SKM-1 treated with dmso at 0.1 percent for 144 hours (cell line): Measurements from ENCODE around the gene PCA3.
A peak's percentile ranks its signal among the peaks of the same experiment; 100 is the strongest.

Experiments used
- DNase-seq: peaks from one replicate; lab custom pipeline; 2025; ENCODE audit not compliant: unreplicated experiment; lab: John Stamatoyannopoulos, UW

PCA3 gene

DNA sequence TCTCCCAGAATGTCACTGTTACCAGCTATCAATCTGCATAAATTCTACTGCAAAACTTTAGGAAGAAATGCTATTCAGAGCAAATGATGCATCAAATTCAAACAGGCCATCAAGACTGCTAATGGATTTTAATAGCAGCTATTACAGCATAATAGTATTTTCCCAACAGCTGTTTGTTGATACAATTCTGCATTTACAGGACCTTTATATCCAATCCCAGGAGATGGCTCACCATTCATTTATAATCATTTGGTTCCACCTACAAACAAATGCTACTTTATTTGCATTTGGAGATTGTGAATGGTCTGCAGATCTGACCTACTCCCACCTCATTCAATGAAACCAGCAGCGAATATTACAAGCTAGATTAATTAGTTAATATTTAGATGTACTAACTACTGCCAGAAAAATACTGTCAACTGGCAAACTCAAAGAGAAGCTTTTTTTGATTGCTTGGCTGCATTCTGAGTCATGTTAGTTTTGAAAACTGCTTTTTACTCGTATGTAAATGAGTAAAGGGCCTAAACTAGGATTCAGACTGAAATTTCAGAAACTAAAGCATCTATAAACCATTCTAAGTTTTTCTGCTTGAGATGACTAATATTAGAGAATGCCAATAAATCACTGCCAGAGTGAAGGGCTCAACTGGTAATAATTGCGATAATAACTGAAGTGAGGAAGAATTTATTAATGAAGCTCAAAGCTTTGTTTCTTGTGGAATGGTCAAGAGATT, 7.1 kb upstream of the PCA3 start:
- no peak for DNase-seq

DNA sequence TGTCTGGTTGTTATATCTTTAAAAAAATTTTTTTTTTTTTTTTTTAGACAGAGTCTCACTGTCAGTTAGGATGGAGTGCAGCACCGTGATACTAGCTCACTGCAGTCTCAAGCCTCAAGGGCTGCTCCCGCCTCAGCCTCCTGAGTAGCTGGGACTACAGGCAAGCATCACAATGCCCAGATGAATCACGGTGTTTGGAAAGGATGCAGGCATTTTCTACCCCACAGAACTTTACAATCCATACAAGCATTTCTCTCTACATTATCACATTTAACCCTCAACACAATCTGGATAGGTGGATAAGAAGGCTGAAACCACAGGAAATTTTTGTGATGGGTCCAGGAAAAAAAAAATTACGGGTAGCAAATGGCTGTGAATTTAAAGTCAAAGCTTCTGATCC, 5.8 kb upstream of the PCA3 start:
- DNase-seq, result no peak

DNA sequence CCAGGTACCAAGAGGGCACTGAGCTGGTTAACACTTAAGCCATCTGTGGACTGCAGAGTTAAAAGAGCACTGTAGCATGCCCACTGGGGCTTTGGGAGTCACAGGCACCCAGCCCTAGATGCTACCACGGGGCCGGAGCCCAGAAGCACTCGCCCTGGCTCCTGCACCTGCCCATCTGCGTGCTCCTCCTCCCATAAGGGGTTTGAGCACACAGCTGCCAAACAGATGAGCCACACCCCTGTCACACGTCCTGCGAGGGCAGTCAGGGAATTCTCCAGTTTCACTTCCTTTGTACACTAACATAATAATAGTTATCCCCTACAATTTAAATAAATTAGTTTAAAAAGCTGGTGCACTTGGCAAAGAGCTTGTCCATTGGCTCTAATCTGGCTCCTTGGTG, 4.5 kb upstream of the PCA3 start:
- DNase-seq, result no peak

DNA sequence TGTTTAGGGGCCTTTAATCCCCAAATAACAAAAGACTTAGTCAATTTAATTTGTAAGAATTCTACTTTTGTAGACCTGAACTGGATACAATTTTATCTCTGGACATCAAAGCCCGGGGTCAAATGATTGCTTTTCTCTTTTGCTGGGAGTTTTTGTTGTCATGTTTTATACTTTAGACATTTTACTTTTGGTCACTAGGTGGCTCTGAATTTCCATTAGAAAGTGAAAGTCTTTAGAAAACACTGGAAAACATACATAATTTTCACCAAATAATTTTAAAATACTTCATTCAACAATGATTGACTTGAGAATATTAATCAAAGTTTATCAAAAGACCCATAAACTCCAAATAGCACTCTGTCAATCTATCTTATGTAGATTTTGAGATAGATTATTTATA, 2.8 kb upstream of the PCA3 start:
- no peak for DNase-seq

DNA sequence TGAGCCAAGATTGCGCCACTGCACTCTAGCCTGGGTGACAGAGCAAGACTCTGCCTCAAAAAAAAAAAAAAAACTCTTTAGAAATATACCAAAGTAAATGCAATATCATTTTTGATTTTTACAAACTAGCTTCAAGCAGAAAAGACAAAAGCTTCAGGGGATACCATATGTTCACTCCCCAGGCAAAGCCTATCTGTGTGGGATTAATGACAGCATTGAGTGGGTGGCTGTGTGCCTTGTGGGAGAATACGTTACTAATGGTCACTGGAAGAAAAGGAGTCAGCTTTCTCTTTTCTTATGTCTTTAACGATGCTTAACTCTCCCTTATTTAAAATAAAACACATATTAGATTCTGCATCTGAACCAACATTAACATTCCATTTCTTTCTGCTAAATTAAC, 1.9 kb downstream of the PCA3 start:
- no peak for DNase-seq

DNA sequence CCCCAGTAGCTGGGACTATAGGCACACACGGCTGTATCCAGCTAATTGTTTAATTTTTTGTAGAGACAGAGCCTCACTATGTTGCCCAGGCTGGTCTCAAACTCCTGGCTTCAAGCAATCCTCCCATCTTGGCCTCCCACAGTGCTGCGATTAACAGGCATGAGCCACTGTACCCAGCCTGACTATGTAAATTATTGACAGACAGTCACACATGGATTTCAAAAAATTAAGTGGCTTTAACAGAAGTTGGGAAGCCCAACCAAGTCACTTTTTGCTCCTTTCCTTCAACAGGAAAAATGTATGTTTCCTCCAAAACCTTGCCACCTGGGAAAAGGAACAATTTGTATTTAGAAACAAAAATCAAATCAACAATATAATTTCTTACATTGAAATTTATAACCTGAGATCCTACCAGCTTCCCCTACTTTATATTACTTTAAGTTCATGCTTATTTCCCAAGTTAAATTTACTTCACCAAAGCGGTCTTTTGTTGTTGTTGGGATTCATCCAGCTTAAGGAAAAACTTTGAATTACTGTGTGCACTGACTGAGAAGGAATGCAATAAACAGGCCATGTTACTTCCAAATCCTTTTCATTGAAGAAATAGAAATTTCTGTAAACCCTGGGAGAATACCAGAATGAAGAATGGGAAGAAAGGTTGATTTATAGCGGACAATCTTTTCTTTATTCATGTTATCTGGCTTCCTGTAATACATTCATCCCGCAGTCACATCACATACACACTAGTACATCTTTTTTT, 8.6 kb downstream of the PCA3 start:
- no peak for DNase-seq

DNA sequence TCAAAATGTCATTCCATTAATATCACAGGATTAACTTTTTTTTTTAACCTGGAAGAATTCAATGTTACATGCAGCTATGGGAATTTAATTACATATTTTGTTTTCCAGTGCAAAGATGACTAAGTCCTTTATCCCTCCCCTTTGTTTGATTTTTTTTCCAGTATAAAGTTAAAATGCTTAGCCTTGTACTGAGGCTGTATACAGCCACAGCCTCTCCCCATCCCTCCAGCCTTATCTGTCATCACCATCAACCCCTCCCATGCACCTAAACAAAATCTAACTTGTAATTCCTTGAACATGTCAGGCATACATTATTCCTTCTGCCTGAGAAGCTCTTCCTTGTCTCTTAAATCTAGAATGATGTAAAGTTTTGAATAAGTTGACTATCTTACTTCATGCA, 20.6 kb downstream of the PCA3 start:
- no peak for DNase-seq

DNA sequence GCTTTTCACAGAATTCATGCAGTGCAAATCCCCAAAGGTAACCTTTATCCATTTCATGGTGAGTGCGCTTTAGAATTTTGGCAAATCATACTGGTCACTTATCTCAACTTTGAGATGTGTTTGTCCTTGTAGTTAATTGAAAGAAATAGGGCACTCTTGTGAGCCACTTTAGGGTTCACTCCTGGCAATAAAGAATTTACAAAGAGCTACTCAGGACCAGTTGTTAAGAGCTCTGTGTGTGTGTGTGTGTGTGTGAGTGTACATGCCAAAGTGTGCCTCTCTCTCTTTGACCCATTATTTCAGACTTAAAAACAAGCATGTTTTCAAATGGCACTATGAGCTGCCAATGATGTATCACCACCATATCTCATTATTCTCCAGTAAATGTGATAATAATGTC, 21.3 kb downstream of the PCA3 start:
- DNase-seq, result no peak

DNA sequence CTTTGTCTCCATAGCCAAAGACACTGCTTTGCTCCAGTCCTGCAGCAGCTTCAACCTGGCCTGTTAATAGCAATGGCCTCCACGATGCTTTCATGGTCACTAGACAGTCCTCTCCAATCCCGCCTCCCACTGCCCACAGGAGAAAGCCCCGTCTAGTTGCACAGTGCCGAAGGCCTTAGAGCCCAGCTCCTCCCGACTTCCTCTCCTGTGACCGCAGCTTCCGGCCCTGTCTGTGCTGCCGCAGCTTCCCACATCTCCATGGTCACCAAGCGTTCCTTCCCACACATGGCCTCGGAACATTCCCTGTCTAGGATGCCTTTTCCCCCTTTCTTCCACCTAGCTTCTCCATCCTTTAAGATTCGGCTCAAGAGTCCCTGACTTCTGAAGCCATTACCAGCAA, 23.4 kb downstream of the PCA3 start:
- DNase-seq, result no peak

DNA sequence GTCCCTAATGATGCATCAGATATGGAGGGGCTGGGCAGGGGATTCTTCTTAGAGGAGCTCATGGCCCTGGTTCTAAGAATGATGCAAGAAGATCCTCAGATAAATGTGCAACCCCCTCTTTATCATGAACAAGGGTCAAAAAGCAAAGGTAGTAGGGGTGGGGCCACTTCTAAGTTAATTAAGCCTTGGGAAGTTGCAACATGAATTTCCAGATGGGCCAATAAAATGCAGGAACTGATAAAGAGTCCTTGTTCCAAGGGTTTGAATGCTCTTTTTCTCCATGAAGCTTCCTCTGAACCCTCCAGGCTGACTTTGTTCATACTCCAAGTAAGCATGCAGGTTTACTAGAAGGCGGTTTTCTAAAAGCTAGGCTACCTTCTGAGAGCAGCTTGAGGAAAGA, 25.6 kb downstream of the PCA3 start:
- no peak for DNase-seq

DNA sequence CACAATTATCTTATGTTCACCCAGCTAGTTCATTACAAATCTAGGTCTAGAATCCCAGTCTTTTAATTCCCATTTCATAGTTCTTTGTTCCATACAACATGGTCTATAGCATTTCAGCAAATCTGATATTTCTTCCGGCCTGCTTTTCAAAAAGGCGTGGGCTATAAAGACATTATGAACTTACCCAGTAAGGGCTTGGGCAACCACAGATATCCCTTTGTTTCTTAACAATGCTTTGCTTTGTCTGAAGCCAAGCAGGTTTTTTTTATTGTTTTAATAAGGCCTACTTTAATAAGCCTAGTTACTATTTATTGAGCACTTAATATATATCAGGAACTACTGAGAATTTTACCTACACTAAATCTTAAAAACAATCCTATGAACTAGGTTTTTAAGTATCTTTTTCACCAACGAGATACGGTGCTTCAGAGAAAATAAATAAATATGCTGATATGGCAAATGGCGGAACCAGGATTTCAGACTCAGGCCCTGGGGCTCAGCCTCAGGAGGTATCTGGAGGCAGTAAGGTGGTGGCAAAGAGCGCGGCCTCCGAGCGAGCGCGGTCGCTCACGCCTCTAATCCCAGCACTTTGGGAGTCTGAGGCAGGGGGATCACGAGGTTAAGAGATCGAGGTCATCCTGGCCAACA, 29.7 kb downstream of the PCA3 start:
- DNase-seq, result no peak

DNA sequence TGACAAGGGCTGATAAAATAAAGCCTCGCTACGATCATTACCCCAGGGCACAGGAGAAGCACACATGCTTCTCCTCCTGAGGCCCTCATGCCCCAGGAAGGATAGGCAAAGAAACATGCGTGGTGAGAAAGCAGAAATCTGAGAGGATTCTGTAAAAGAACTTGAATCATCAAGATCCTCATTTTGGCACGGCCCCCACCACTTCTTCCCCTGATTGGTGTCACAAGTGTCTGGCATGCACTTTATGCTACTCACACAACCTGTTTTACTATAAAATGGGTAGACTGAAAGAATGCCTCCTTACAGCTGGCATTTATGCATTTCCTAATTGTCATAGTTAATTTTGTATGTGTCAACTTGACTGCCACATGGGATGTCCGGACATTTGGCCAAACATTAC, 32.1 kb downstream of the PCA3 start:
- no peak for DNase-seq

DNA sequence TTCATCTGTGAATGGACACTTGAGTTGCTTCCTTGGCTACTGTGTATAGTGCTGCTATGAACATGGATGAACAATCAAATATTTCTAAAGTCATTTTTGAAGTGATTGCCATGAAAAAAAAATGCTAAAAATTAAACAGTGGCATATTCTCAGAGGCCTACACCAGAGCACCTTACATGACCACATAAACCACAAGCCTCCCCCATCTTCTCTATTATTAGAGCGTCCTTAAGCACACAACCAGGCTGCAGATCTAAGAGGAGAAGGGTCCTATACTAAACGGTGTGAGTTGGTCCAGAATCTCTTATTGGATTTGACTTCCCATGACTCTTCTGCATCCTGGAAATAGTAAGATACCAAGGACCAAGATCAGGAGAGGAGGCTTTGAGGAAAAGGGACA, 34.3 kb downstream of the PCA3 start:
- DNase-seq, result no peak

DNA sequence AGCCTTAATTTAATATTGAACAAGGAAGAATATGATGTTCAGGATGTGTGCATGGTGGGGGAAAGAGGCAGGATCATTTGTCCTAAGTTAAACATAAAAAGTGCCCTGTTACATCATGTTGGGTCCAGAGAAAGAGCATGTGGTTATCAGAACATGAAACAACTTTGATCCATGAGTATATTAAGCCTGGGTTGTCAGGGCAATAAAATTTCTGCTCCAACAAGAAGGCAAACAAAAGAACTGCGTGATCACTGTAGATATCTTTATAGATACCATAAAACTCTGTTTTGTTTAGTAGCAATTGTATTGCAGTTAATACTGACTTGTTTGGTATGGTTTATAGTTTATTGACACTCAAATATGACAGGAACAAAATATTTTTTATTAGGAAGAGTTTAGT, 35.2 kb downstream of the PCA3 start:
- DNase-seq, result no peak

DNA sequence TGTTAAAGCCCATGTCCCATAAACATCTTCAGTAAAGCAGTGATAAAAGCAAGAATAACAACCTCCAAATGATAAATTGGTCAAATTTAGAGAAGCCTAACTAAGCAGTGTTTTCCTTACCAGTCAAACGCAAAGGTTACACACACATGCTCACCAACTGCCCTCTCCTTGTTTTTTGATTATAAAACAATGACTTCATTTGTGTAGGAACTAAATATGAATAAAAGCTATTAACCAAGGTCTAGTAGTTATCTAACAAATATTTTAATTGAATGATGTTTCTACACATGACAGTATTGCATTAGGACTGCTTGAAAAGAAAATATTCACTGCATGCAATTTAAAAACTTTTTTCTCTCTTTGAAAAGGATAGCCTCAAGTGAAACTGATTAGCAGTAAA, 36.7 kb downstream of the PCA3 start:
- no peak for DNase-seq

DNA sequence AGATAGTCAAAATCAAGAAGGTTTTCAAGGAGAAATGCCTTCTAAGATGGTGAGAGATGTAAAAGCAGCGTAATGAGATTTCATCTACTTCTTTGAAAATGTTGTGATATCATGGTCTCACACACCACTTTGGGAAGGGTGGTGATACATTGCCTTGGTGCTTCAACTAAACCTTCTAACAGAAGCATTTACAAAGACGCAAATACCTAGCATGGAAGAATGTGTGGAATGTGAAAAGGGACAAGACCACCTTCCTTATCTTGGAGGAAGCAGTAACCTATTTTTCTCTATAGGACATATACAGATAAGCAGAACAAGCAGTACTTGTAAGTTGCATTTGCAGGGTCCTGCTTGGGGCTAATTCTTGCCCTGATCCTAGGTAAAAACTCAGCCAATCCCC, 38.8 kb downstream of the PCA3 start:
- no peak for DNase-seq

DNA sequence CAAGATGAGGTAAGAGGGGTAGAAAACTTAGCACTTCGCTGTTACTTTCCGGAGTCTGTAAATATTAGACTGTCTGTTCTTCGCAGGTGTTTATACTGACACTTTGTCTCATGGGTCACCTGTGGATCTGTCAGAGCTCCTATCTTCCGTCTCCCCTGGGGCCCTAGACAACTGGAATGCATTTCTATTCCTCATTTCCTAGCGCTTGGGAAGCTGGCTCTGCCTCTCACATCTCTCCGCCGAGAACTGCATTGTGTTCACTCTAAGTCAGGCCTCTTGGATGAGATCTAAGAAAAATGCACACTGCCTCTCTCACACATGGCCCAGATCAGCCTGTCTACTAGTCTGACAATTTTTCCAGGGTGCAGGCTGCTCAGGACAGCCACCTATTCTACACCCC, 39.5 kb downstream of the PCA3 start:
- DNase-seq, result no peak

DNA sequence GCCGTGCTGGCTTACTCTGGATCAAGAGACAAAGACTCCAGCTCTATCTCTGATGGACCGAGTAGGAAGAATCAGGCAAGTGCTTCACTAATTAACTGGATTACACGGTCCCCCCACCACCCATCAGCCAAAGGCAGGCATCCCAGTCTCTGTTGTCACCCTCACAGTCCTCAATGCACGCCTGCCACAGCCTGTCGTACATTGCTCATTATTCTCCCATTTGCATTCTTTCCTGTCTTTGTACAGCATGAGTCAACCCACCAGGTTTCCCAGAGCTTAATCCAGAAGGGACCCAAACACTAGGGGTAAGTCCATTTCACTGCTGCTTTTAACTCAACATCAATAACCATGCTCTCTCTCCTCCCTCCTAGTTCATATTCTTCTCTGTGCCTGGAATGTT, 44.4 kb downstream of the PCA3 start:
- no peak for DNase-seq

DNA sequence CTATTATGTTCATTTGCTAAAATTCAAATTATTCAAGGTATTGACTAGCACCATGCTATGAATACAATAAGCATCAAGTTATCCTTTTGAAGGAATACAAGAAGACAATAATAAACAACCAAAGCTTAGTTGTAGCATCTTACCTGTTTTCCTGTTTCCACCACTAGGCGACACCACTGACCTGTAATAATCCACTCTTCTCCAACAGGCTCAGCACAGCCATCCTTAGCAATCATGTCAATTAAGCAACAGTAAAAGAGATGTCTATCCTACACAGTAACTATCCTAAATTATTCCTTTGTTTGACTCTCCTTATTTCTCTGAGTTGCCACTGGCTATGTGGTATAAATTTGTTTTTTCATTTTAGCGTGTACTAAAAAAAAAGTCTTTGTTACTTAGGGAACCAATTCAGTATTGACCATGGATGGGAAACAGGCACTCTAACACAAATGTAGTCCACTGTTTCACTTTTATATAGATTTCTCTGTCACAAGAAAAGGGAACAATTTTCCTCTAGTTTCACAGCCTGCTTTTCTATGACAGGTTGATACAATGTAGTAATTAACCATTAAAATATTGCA, 46.2 kb downstream of the PCA3 start:
- peak; percentile 15 for DNase-seq

DNA sequence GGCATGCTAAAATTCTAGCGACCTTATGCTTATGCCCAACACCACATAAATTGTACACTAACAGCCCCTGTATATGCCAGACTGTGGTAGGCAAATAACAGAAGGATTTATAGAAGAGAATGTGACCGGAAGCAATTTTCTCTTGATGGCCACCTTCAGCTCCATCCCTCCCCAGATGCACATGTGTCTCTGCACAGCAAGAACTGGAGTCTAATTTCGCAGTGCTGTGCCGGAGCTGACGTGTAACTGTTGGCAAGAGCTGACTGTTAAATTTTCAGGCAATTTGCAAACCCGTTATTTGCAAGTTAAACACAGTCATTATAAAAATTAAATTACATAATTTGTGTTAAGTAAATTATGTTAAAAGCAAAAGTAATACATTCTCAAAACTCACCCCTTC, 48.4 kb downstream of the PCA3 start:
- DNase-seq, result no peak

DNA sequence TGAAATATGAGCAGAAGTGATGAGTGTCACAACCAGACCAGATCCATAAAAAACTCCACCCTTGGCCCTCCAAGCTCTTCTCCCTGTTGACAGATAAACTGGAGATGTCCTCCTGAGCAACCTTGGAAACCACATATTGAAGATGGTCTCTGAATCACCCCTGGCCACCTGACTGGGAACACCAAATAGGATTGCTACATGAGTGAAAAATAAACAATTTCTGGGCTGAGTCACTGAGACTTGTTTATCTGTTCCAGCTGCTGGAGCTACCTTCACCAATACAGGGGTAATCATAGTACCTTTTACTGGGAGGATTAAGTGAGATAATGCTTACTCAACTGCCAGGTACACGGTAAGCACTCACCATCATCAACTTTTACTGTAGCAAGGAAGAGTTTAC, 53.3 kb downstream of the PCA3 start:
- DNase-seq, result no peak

DNA sequence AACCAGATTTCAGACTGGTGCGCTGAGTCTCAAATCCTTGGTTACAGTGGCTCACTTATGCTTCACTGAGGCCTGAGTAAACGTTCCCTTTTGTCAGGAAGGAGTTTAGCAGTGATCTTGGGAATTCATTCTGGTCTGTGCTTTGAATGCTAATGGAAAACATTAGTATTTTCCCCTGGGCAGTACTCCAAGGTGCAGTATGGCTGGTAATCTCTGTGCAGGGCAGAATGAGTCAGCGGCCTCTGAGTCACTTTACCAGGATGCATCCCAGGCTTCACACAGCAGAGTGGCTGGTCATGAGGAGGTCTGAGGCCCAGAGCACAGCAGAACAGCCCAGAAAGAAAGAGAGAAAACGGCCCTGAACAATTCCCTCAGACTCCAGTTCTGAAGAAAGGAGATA, 54.0 kb downstream of the PCA3 start:
- DNase-seq, result no peak
